Lung microvascular endothelial cell (primary cell): ENCODE measurements around the gene RCOR1. TPM values are rescaled to one million over a fixed set of nuclear protein-coding genes. Genes with fewer than 3 reads are reported as not detected.

Experiments
- DNase-seq, 2 donors: peaks; one replicate each; pipeline versions ENCODE4 v3.0.0 to v3.0.0-alpha.2; 2010; ENCODE audit warnings: low read depth in 2 of 2
- total RNA-seq: library from RNA; depleted of rRNA; stranded (reverse); fragments of >200 nt; gene quantifications from 2 replicates; pipeline ENCODE4 v1.2.1, GENCODE V29; 2014

The RCOR1 gene
- total RNA-seq, 1 donor from 2014 or later = 8.1 TPM

GRCh38 chr14:102717276-102717675 lies 124.8 kb downstream of the RCOR1 start:
- DNase-seq = no peak

- DNase-seq = no peak
These were observed 130.2 kb downstream of the RCOR1 start for GRCh38 chr14:102722646-102723045.

GRCh38 chr14:102723650-102724049 lies 131.2 kb downstream of the RCOR1 start:
- DNase-seq = no peak

GRCh38 chr14:102726191-102726949 lies 133.9 kb downstream of the RCOR1 start:
- no peak for DNase-seq

- DNase-seq = no peak
These were observed 135.1 kb downstream of the RCOR1 start for GRCh38 chr14:102727336-102728095.

GRCh38 chr14:102728501-102728900 lies 136.1 kb downstream of the RCOR1 start:
- DNase-seq = no peak

GRCh38 chr14:102729268-102729667 lies 136.8 kb downstream of the RCOR1 start:
- no peak for DNase-seq

GRCh38 chr14:102729825-102730224 lies 137.4 kb downstream of the RCOR1 start:
- no peak for DNase-seq

GRCh38 chr14:102731101-102731870 lies 138.8 kb downstream of the RCOR1 start:
- DNase-seq = no peak

- no peak for DNase-seq
These were observed 139.7 kb downstream of the RCOR1 start for GRCh38 chr14:102731871-102732800.

- no peak for DNase-seq
These were observed 140.5 kb downstream of the RCOR1 start for GRCh38 chr14:102732924-102733323.

- no peak for DNase-seq
These were observed 140.9 kb downstream of the RCOR1 start for GRCh38 chr14:102733326-102733725.

- no peak for DNase-seq
These were observed 142.0 kb downstream of the RCOR1 start for GRCh38 chr14:102734436-102734835.

GRCh38 chr14:102736956-102737355 lies 144.5 kb downstream of the RCOR1 start:
- no peak for DNase-seq

GRCh38 chr14:102737402-102738372 lies 145.2 kb downstream of the RCOR1 start:
- DNase-seq = no peak

- DNase-seq = no peak
These were observed 146.1 kb downstream of the RCOR1 start for GRCh38 chr14:102738373-102739189.

- no peak for DNase-seq
These were observed 146.7 kb downstream of the RCOR1 start for GRCh38 chr14:102739190-102739469.

GRCh38 chr14:102746634-102747438 lies 154.4 kb downstream of the RCOR1 start:
- DNase-seq = no peak
